Liver (tissue), 3 donors: ENCODE data around the gene CLIP4.

Source experiments
- CTCF ChIP-seq: fragments of 150-350 bp; IDR thresholded peaks from 2 replicates; pipeline ENCODE4 v1.5.1; 2017; ENCODE audit warnings: improper control_type of control experiment, low read depth, low read length; ENCODE audit not compliant: missing input control
- EGR1 ChIP-seq, 2 donors: IDR thresholded peaks; 2 replicates each; pipeline ENCODE4 v1.6.1; 2016 to 2018; ENCODE audit warnings: antibody characterized with exemption in 2 of 2, low read depth in 2 of 2
- FOXA2 ChIP-seq: IDR thresholded peaks from 2 replicates; pipeline ENCODE4 v1.6.1; 2016; ENCODE audit warnings: antibody characterized with exemption
- GABPA ChIP-seq, 2 donors: IDR thresholded peaks in 1 of 2; conservative IDR thresholded peaks in 1 of 2; 2 replicates each; pipeline ENCODE4 v1.6.1; 2016; ENCODE audit warnings: antibody characterized with exemption in 2 of 2, mild to moderate bottlenecking in 1 of 2, moderate library complexity in 1 of 2
- JUND ChIP-seq, 2 donors: IDR thresholded peaks; 2 replicates each; pipeline ENCODE4 v1.6.1; 2016; ENCODE audit warnings: antibody characterized with exemption in 2 of 2
- MAX ChIP-seq: IDR thresholded peaks from 2 replicates; pipeline ENCODE4 v1.6.1; 2016; ENCODE audit warnings: antibody characterized with exemption
- NR2F2 ChIP-seq: IDR thresholded peaks from 2 replicates; pipeline ENCODE4 v1.6.1; 2016; ENCODE audit warnings: antibody characterized with exemption
- RAD21 ChIP-seq, 2 donors: IDR thresholded peaks; 2 replicates each; pipeline ENCODE4 v1.6.1; 2016; ENCODE audit warnings: antibody characterized with exemption in 2 of 2, mild to moderate bottlenecking in 2 of 2
- SP1 ChIP-seq: IDR thresholded peaks from 2 replicates; pipeline ENCODE4 v1.6.1; 2018; ENCODE audit warnings: antibody characterized with exemption, mild to moderate bottlenecking
- TAF1 ChIP-seq: conservative IDR thresholded peaks from 2 replicates; pipeline ENCODE4 v1.6.1; 2016; ENCODE audit warnings: antibody characterized with exemption, mild to moderate bottlenecking
- YY1 ChIP-seq: IDR thresholded peaks from 2 replicates; pipeline ENCODE4 v1.6.1; 2016; ENCODE audit warnings: antibody characterized with exemption, mild to moderate bottlenecking
- ZBTB33 ChIP-seq: IDR thresholded peaks from 2 replicates; pipeline ENCODE4 v1.6.1; 2016; ENCODE audit warnings: antibody characterized with exemption
- TF ChIP-seq, protein P1 (sequence below): IDR thresholded peaks from 2 replicates; pipeline ENCODE4 v1.6.1; 2016; ENCODE audit warnings: antibody characterized with exemption
- TF ChIP-seq, protein P2 (sequence below): IDR thresholded peaks from 2 replicates; pipeline ENCODE4 v1.6.1; 2016; ENCODE audit warnings: antibody characterized with exemption, mild to moderate bottlenecking
- donor health status: healthy.
- donor health status: healthy.

GRCh38 chr2:29182920-29183319 lies 67.7 kb downstream of the CLIP4 start:
- no peak for TF ChIP-seq JUND (IDR thresholded peaks at IDR 0.05)
- TF ChIP-seq CTCF: no peak
- no peak for TF ChIP-seq EGR1 (IDR thresholded peaks at IDR 0.05; ENCODE audit: low read depth in 2 of 2)
- TF ChIP-seq SP1: no peak
- TF ChIP-seq MAX: no peak
- TF ChIP-seq, protein P1, sequence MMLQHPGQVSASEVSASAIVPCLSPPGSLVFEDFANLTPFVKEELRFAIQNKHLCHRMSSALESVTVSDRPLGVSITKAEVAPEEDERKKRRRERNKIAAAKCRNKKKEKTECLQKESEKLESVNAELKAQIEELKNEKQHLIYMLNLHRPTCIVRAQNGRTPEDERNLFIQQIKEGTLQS: no peak
- TF ChIP-seq RAD21 (IDR thresholded peaks at IDR 0.05): no peak
- TF ChIP-seq, protein P2, sequence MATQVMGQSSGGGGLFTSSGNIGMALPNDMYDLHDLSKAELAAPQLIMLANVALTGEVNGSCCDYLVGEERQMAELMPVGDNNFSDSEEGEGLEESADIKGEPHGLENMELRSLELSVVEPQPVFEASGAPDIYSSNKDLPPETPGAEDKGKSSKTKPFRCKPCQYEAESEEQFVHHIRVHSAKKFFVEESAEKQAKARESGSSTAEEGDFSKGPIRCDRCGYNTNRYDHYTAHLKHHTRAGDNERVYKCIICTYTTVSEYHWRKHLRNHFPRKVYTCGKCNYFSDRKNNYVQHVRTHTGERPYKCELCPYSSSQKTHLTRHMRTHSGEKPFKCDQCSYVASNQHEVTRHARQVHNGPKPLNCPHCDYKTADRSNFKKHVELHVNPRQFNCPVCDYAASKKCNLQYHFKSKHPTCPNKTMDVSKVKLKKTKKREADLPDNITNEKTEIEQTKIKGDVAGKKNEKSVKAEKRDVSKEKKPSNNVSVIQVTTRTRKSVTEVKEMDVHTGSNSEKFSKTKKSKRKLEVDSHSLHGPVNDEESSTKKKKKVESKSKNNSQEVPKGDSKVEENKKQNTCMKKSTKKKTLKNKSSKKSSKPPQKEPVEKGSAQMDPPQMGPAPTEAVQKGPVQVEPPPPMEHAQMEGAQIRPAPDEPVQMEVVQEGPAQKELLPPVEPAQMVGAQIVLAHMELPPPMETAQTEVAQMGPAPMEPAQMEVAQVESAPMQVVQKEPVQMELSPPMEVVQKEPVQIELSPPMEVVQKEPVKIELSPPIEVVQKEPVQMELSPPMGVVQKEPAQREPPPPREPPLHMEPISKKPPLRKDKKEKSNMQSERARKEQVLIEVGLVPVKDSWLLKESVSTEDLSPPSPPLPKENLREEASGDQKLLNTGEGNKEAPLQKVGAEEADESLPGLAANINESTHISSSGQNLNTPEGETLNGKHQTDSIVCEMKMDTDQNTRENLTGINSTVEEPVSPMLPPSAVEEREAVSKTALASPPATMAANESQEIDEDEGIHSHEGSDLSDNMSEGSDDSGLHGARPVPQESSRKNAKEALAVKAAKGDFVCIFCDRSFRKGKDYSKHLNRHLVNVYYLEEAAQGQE: no peak
- no peak for TF ChIP-seq TAF1
- no peak for TF ChIP-seq YY1
- TF ChIP-seq NR2F2: no peak
- TF ChIP-seq GABPA (IDR thresholded peaks at IDR 0.05 in 1 of 2, conservative IDR thresholded peaks at IDR 0.05 in 1 of 2): no peak
- no peak for TF ChIP-seq ZBTB33
- no peak for TF ChIP-seq FOXA2
